ENCODE data around the gene YBEY.

The YBEY gene

DNA sequence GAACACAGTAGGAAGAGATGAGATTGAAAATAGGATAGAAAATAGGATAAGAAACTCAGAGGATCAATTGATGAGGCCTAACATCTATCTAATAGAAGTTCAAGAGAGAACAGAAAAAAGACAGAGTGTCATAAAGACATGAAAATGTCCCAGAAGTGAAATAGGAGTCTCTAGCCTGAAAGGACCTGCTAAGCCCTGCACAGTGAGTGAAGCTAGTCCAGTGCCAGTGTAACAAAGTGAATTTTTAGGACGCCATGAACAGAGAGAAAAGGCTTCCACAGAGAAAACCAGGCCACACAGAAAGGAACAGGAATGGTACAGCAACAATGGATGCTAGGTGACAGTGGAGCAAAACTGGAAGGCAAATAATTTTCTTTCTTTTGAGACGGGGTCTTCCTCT is 37.3 kb upstream of the YBEY start:
- FAIRE-seq, result no peak
- no peak for TF ChIP-seq POLR2AphosphoS5 (IDR thresholded peaks at IDR 0.05; ENCODE audit: low read depth, low read length)
- no peak for TF ChIP-seq TAF1 (IDR thresholded peaks at IDR 0.05; ENCODE audit: borderline replicate concordance, low read depth, low read length)
- TF ChIP-seq POLR2A (IDR thresholded peaks at IDR 0.05; ENCODE audit: low read depth, low read length), result no peak
- no peak for DNase-seq (ENCODE audit: insufficient read length)

DNA sequence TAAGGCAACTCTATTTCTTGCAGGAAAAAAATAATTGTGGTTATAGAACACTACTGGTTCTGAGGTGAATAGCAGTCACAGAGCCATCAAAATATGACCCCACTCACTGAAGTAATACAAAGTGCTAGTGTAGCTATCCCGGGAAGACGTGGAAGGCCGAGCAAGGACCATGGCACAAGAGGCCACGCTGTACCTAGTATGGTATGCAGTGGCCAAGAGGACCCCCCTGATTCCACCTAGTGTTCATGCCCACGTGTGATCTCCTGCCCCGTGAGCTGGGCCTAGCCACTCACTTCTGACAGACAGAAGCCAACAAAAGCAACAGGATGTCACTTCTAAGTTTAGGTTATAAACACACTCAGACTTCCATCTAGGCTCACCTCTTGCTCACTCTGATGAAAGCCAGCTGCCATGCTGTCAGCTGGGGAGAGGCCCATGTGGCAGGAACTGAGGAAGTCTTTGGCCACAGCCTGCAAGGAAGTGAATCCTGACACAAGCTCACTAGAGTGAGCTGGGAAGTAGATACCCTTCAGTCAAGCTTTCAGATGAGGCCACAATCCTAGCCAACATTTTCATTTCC is 35.9 kb upstream of the YBEY start:
- no peak for TF ChIP-seq TAF1 (IDR thresholded peaks at IDR 0.05; ENCODE audit: borderline replicate concordance, low read depth, low read length)
- DNase-seq (ENCODE audit: insufficient read length) (no peak), FAIRE-seq (no peak)

DNA sequence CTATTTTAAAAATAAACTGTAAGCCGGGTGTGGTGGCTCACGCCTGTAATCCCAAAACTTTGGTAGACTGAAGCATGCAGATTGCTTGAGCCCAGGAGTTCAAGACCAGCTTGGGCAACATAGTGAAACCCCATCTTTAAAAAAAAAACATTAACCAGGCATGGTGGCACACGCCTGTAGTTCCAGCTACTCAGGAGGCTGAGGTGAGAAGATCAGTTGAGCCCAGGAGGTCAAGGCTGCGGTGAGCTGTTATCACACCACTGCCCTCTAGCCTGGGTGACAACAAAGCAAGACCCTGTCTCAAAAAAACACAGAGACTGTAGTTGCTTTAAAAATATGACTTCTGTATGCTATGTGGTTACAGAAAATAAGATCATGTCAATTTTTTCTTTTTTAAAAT is 33.3 kb upstream of the YBEY start:
- TF ChIP-seq POLR2A (IDR thresholded peaks at IDR 0.05; ENCODE audit: low read depth, low read length) (no peak), TAF1 (IDR thresholded peaks at IDR 0.05; ENCODE audit: borderline replicate concordance, low read depth, low read length) (no peak), POLR2AphosphoS5 (IDR thresholded peaks at IDR 0.05; ENCODE audit: low read depth, low read length) (no peak)
- DNase-seq (ENCODE audit: insufficient read length) (no peak), FAIRE-seq (no peak)

DNA sequence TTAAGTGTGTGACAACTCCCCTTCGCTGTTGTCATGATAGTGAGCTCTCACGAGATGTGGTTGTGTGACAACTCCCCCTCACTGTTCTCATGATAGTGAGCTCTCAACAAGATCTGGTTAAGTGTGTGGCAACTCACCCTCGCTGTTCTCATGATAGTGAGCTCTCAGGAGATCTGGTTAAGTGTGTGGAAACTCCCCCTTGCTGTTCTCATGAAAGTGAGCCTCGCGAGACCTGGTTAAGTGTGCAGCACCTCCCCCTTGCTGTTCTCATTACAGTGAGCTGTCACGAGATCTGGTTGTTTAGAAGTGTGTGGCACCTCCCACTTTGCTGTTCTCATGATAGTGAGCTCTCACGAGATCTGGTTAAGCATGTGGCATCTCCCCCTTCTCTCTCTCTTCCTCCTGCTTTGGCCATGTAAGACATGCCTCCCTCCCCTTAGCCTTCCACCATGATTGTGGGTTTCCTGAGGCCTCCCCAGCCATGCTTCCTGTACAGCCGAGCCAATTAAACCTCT is 32.5 kb upstream of the YBEY start:
- DNase-seq (ENCODE audit: insufficient read length), result no peak
- FAIRE-seq, result peak; percentile 84
- 0 out of 2 replicates have a peak, but pooled peaks have one; percentile 33 for TF ChIP-seq POLR2A (IDR thresholded peaks at IDR 0.05; ENCODE audit: low read depth, low read length)
- TF ChIP-seq POLR2AphosphoS5 (IDR thresholded peaks at IDR 0.05; ENCODE audit: low read depth, low read length), result no peak

DNA sequence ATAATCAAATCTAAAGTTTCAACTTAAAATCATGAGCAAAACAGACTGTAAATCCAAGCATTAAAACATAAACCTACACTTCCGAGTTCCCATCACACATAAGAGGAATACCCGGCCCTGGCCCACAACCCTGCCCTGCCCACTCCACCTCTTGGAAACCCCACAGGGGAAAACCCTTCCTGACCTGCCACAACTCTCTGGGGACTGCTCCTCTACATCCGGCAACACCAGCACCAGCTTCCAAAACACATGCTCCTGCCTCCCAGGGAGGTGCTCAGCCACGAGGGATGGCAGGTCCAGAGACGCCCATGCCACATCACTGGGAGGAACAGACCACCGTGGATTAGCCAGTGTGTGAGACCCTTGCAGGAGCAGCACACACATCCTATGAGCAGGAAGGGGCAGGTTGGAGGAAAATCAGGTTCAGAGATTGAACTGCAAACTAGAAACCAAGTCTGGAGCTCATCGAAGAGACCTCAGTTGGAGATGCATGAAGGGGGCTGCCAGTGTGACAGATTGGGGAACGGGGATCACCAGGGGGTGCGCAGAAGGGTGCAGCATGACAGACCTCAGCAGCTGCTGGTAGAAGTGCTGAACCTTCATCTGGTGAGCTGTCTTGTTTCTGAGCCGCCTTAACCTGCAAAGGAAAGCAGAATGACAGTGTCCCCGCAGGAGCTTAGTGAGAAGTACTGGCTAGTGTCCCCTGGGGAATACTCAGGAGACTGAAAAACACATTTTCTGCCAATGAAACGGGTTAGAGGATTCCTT is 31.8 kb upstream of the YBEY start:
- TF ChIP-seq TAF1 (IDR thresholded peaks at IDR 0.05; ENCODE audit: borderline replicate concordance, low read depth, low read length) (no peak), POLR2AphosphoS5 (IDR thresholded peaks at IDR 0.05; ENCODE audit: low read depth, low read length) (no peak; the same call in 1 of the 2 replicates), POLR2A (IDR thresholded peaks at IDR 0.05; ENCODE audit: low read depth, low read length) (no peak)
- DNase-seq (ENCODE audit: insufficient read length), result no peak
- no peak for FAIRE-seq

DNA sequence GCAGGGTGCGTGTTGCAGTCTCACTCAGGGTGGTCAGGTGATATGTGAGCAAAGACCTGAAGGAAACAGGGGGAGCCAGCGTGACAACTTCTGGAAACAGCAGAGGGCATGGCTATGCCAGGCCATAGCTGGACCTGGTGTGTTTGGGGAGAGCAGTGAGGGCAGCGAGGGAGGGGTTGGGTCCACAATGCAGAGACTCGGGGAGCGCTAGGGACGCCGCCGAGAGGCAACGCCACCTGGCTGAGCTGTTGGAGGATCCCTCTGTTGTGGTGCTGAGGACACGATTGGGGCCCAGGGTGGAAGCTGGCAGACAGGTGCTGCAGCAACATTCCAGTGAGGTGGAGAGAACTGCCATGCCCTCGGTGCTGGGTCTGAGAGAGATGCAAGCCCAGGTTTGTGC is 31.0 kb upstream of the YBEY start:
- no peak for TF ChIP-seq POLR2A (IDR thresholded peaks at IDR 0.05; ENCODE audit: low read depth, low read length)
- TF ChIP-seq POLR2AphosphoS5 (IDR thresholded peaks at IDR 0.05; ENCODE audit: low read depth, low read length), result no peak
- no peak for TF ChIP-seq TAF1 (IDR thresholded peaks at IDR 0.05; ENCODE audit: borderline replicate concordance, low read depth, low read length)
- no peak for FAIRE-seq
- DNase-seq (ENCODE audit: insufficient read length), result no peak

DNA sequence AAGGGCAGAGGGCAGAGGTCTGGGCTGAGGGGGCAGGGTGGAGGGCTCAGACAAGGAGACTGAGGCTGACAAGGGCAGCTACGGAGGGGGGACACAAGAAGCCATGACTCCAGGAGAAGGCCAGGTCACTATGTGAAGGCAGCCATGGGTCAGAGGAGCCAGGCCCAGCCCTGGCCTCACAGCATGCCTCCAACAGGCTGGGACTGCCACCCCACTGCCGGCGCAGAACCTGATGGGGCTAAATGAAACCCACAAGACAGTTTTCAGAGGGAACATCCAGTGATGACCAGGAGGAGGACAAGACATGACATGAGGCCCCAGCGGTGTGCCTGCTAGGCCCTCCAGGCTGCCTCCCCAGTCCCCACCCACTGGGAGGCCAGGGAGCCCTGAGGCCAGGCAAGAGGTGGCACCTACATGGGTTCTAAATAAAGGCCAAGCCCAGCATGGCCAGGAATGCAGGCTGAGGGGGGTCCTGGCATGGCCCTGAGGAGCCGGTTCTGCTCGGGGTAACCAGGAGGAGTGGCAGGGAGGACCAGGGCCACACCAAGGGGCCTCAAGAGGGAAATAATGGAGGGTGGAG is 30.3 kb upstream of the YBEY start:
- no peak for FAIRE-seq
- DNase-seq (ENCODE audit: insufficient read length), result no peak
- no peak for TF ChIP-seq POLR2AphosphoS5 (IDR thresholded peaks at IDR 0.05; ENCODE audit: low read depth, low read length)
- TF ChIP-seq POLR2A (IDR thresholded peaks at IDR 0.05; ENCODE audit: low read depth, low read length), result no peak
- TF ChIP-seq TAF1 (IDR thresholded peaks at IDR 0.05; ENCODE audit: borderline replicate concordance, low read depth, low read length), result no peak

DNA sequence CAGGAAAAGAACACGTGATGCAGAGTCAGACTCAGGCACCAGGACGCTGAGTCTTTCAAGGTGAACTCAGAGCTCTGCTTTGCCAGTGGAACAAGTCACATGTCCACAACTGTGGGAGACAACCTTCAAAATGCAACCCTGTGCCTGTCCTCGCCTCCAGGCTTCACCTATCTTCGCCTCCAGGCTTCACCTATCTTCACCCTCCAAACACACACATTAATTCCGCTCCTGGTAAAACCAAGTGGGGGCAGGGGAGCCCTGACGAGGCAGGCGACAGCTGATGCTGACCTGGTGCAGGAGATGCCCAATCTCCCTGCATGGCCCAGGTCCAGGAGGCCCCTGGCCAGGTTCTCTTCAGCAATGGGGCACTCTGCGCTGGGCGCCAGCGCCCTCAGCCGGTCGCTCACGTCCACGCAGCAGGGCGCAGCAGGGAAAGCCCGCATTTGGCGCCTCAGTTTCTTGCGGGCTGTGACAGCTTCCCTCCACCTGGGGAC is 29.6 kb upstream of the YBEY start:
- no peak for FAIRE-seq
- TF ChIP-seq TAF1 (IDR thresholded peaks at IDR 0.05; ENCODE audit: borderline replicate concordance, low read depth, low read length) (no peak), POLR2AphosphoS5 (IDR thresholded peaks at IDR 0.05; ENCODE audit: low read depth, low read length) (no peak), POLR2A (IDR thresholded peaks at IDR 0.05; ENCODE audit: low read depth, low read length) (no peak)

DNA sequence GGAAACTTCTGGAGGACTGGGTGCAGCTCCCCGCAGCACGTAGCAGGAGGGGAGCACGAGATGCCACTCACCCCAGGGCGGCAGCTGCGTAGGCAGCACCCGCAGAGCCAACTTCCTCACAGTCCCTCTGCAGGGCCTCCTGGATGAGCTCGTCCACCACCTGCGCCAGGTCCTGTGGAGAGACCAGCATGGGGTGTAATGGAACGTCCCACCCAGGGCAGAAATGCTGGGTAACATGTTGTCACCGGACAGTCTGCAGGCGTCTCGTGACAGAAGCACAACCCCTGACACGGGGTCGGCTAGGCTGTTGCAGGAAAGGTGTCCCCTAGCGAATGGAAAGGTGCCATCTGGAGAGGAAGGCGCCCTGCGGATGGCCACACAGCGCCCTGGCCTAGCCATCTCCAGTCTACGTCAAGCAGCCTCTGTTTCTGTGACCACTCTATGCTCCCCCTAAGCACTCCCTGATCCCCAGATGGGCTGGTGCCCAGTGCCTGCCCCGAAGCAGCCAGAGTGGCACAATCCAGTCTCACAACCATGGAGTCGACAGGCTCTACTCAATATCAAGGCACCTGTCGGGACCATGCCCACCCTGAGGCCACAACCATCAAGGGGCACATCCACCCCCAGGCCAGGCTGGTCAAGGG is 22.0 kb upstream of the YBEY start:
- no peak for DNase-seq (ENCODE audit: insufficient read length)
- FAIRE-seq, result no peak
- no peak for TF ChIP-seq TAF1 (IDR thresholded peaks at IDR 0.05; ENCODE audit: borderline replicate concordance, low read depth, low read length)

More for the DNA sequence above, 29.6 kb upstream of the YBEY start:
- DNase-seq (ENCODE audit: insufficient read length), result no peak

DNA sequence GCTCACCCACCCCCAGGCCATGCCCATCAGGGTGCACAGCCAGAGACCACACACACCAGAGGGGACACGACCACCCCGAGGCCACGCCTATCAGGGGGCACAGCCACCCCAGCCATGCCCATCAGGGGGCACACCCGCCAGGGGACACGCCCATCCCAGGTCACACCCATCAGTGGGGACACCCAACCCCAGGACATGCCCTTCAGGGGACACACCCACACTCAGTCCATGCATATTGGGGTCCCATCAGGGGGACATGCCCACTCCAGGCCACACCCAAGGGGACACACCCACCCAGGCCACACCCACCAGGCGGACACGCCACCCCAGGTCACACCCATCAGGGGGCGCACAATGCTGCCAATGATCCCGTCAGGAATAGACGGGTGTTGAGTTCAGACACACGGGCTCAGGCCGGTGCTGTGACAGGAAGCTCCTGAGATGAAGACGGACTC is 21.4 kb upstream of the YBEY start:
- DNase-seq (ENCODE audit: insufficient read length), result no peak
- no peak for TF ChIP-seq TAF1 (IDR thresholded peaks at IDR 0.05; ENCODE audit: borderline replicate concordance, low read depth, low read length)
- TF ChIP-seq POLR2AphosphoS5 (IDR thresholded peaks at IDR 0.05; ENCODE audit: low read depth, low read length), result no peak
- no peak for TF ChIP-seq POLR2A (IDR thresholded peaks at IDR 0.05; ENCODE audit: low read depth, low read length)

DNA sequence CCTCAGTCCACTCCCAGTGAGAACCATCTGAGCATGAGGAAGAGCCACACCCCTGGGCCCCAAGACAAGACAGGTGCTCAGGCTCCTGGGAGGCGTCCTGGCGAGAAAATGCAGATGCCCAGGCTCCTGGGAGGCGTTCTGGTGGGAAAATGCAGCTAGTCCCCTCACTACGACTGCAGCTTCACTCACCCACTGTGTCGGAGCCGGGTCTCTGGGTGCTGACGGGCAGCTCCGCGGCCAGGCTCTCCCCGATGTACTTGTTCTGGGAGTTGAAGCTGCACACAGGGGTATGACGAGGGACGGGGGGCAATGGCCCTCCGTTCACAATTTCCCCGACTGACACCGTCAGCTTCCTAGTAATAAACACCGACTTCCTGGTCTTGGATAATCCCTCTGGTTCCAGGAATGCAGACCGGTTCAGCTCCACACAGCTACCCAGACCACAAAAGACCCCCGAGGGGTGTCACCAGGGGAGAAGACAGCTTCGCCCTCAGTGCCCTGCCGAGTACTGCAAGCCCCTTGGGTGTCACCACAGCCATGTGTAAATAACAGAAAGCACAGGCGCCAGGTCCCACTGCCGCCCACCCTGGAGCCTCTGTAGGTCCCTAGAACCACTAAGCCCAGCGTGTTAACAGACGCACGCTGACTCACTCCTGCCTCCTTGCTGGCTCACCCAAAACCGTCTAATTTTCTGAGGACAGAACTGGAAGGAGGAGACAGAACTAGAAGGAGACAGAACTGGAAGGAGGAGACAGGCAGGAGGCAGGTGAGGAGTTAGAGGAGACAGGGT is 20.2 kb upstream of the YBEY start:
- DNase-seq (ENCODE audit: insufficient read length) (no peak), FAIRE-seq (no peak)
- TF ChIP-seq TAF1 (IDR thresholded peaks at IDR 0.05; ENCODE audit: borderline replicate concordance, low read depth, low read length) (no peak), POLR2A (IDR thresholded peaks at IDR 0.05; ENCODE audit: low read depth, low read length) (no peak), POLR2AphosphoS5 (IDR thresholded peaks at IDR 0.05; ENCODE audit: low read depth, low read length) (no peak)

More for the DNA sequence above, 21.4 kb upstream of the YBEY start:
- no peak for FAIRE-seq

All from GM12892 (cell line).